Ovary (tissue), 9 donors: ENCODE data around the gene LAMA2. TPM values are rescaled to one million over a fixed set of nuclear protein-coding genes. Genes with fewer than 3 reads are reported as not detected.
"Not testable (repeated sequence)": the region's sequence is repeated elsewhere in the genome, so short reads cannot be mapped to it uniquely, and the experiment has no call there.

Experiments used
- DNase-seq, 5 donors: peaks; one replicate each; pipeline ENCODE4 v3.0.0-alpha.2; 2019 to 2020
- H3K27ac ChIP-seq, 2 donors: fragments of 200-600 bp; one replicate each; pipeline versions ENCODE4 v1.5.1 to v1.8.0; 2019 to 2022
- H3K27me3 ChIP-seq: fragments of 200-600 bp; one replicate; pipeline ENCODE4 v1.8.0; 2022
- H3K36me3 ChIP-seq: fragments of 200-600 bp; sonication (generic); one replicate; pipeline ENCODE4 v1.5.1; 2019
- H3K4me1 ChIP-seq: one replicate; pipeline ENCODE4 v1.8.1; 2013; ENCODE audit warnings: mild to moderate bottlenecking, moderate library complexity; ENCODE audit not compliant: insufficient read depth
- H3K4me3 ChIP-seq: fragments of 200-600 bp; sonication (generic); one replicate; pipeline ENCODE4 v1.5.1; 2017
- H3K9me3 ChIP-seq, 2 donors: fragments of 200-600 bp in 1 of 2; sonication (generic) in 1 of 2; one replicate each; pipeline versions ENCODE4 v1.5.1 to v1.8.1; 2013 to 2019; ENCODE audit warnings: mild to moderate bottlenecking in 1 of 2, moderate library complexity in 1 of 2
- CTCF ChIP-seq, 3 donors: fragments of 450-650 bp in 2 of 3; fragments of 200-600 bp in 1 of 3; IDR thresholded peaks; one replicate each; pipeline versions ENCODE4 v1.5.1 to v1.8.0; 2016 to 2022; ENCODE audit warnings: antibody characterized with exemption in 3 of 3, mild to moderate bottlenecking in 1 of 3
- EP300 ChIP-seq: sonication (generic); formaldehyde crosslinking; IDR thresholded peaks from one replicate; pipeline ENCODE4 v1.6.1; 2017; ENCODE audit warnings: antibody characterized with exemption
- POLR2A ChIP-seq: fragments of 450-650 bp; IDR thresholded peaks from one replicate; pipeline ENCODE4 v1.6.1; 2017; ENCODE audit warnings: antibody characterized with exemption, mild to moderate bottlenecking, moderate library complexity
- WGBS, 3 donors: extraction: QIAGEN DNeasy Blood & Tissue Kit in 1 of 3; methylation state at CpG; one replicate each; pipeline versions ENCODE4 v1.1.5 to v1.1.7; 2013 to 2017; 5-methylcytosine and 5-hydroxymethylcytosine counted together
- intact Hi-C, 4 donors: fragments of 100-400 bp; cut with DNase I; formaldehyde crosslinking; loops; one replicate each; pipeline versions ENCODE4 v1.11.0 to v1.15.1; 2022 to 2023
- polyA plus RNA-seq, 2 donors: library from polyadenylated mRNA; stranded (reverse); fragments of 200-250 nt in 1 of 2; fragments of 350-450 nt in 1 of 2; fragmentation: Illumina TruSeq in 1 of 2; extraction: RNeasy Lipid Tissue Mini Kit (QIAGEN cat#74804) in 1 of 2; gene quantifications; one replicate each; pipeline ENCODE4 v1.2.3, GENCODE V29; 2013 to 2014
- total RNA-seq, 7 donors: library from RNA; depleted of rRNA in 2 of 7; stranded (reverse); fragments of >200 nt in 2 of 7; fragmentation: NEBNext Ultra II Directional in 3 of 7; extraction: Animal tissue kit (Norgen Biotek cat#: 25700) in 3 of 7; gene quantifications; one replicate each; pipeline versions ENCODE4 v1.1.0 to v1.2.4, GENCODE V29; 2016 to 2023
- donor health status: DM: no; HTN: no; CAD: no; lungs with moderate emphysema.
- donor health status: DM: no; HTN: no; CAD: no.
- donor health status: Bipolar disorder and iron deficiency.
- donor health status: DM: yes; HTN: yes; CAD: no.
- donor health status: DM: no; HTN: no; CAD: no.
- donor health status: DM: yes; HTN: yes; CAD: no.

Gene LAMA2
- total and polyA plus RNA-seq, 9 donors, result 42.5 to 226 (median 121) TPM

- Histone ChIP-seq H3K36me3 (no peaks in the 10 kb centered on the region), H3K9me3 (no peaks in the 10 kb centered on the region), H3K27me3 (no peaks in the 10 kb centered on the region), H3K4me3 (no peak overlapping the region), H3K4me1 (no peaks in the 10 kb centered on the region), H3K27ac (no peak overlapping the region)
- intact Hi-C loops, result no loop called here
- no peak for DNase-seq
- TF ChIP-seq CTCF (IDR thresholded peaks at IDR 0.05), result no peak
- no peak for TF ChIP-seq POLR2A
- no peak for TF ChIP-seq EP300
These were observed 201.5 kb downstream of the LAMA2 start for GRCh38 chr6:129084406-129084805.

- H3K4me1 ChIP-seq, H3K9me3 ChIP-seq, H3K27me3 ChIP-seq, H3K4me3 ChIP-seq, H3K27ac ChIP-seq, intact Hi-C loops, H3K36me3 ChIP-seq: not testable (repeated sequence)
- WGBS, 3 donors, result 95 to 99% (median 98%) methylated on average over 19 to 26 of the region's 26 CpGs
- peak in 1 of 5 donors; percentile 24 for DNase-seq
These were observed 205.5 kb downstream of the LAMA2 start for GRCh38 chr6:129088481-129088880.

GRCh38 chr6:129089357-129089756 lies 206.4 kb downstream of the LAMA2 start:
- no peak overlapping the region for H3K4me3 ChIP-seq
- no peaks in the 10 kb centered on the region for H3K9me3 ChIP-seq
- H3K36me3 ChIP-seq, result no peaks in the 10 kb centered on the region
- no peak for DNase-seq
- no peaks in the 10 kb centered on the region for H3K27me3 ChIP-seq
- intact Hi-C loops, result no loop called here
- no peak overlapping the region for H3K27ac ChIP-seq
- WGBS, 3 donors, result 93 to 96% (median 95%) methylated on average over 1 of the region's 1 CpG
- H3K4me1 ChIP-seq, result no peaks in the 10 kb centered on the region
- TF ChIP-seq EP300, result no peak
- TF ChIP-seq CTCF (IDR thresholded peaks at IDR 0.05), result no peak
- no peak for TF ChIP-seq POLR2A

- Histone ChIP-seq H3K4me1 (peaks cover 4% of the 10 kb centered on the region), H3K4me3 (no peak overlapping the region), H3K27ac (no peak overlapping the region), H3K36me3 (no peaks in the 10 kb centered on the region), H3K9me3 (no peaks in the 10 kb centered on the region), H3K27me3 (no peaks in the 10 kb centered on the region)
- 25 to 32% (median 30%) methylated on average over 3 of the region's 3 CpGs for WGBS, 3 donors
- no peak for TF ChIP-seq POLR2A
- TF ChIP-seq CTCF (IDR thresholded peaks at IDR 0.05), result no peak
- TF ChIP-seq EP300, result no peak
- no peak for DNase-seq
- intact Hi-C loops, result no loop called here
These were observed 211.2 kb downstream of the LAMA2 start for GRCh38 chr6:129094147-129094546.

GRCh38 chr6:129096651-129097290 lies 213.8 kb downstream of the LAMA2 start:
- Histone ChIP-seq H3K36me3 (no peaks in the 10 kb centered on the region), H3K27me3 (no peaks in the 10 kb centered on the region), H3K9me3 (no peaks in the 10 kb centered on the region), H3K27ac (no peak overlapping the region), H3K4me3 (no peak overlapping the region), H3K4me1 (peaks cover 4% of the 10 kb centered on the region)
- WGBS, 3 donors, result 95 to 97% (median 95%) methylated on average over 3 of the region's 3 CpGs
- intact Hi-C loops, result no loop called here
- TF ChIP-seq CTCF (IDR thresholded peaks at IDR 0.05) (no peak), POLR2A (no peak), EP300 (no peak)
- DNase-seq, result no peak
